Activated CD4-positive, alpha-beta T cell treated with anti-CD3 and anti-CD28 coated beads, Interleukin-2, amount 50 U/mL, for 24 hours (primary cell): Measurements from ENCODE around the gene NTSR2.

Experiments used
- DNase-seq, 2 donors: peaks; one replicate each; pipeline ENCODE4 v3.0.0-alpha.2; 2020; ENCODE audit warnings: low read depth in 1 of 2, low spot score in 1 of 2

Gene NTSR2

GRCh38 chr2:11630855-11631254 lies 39.1 kb downstream of the NTSR2 start:
- no peak for DNase-seq

GRCh38 chr2:11629851-11630250 lies 40.1 kb downstream of the NTSR2 start:
- DNase-seq, result no peak

- no peak for DNase-seq
These were observed 40.8 kb downstream of the NTSR2 start for GRCh38 chr2:11629215-11629614.

GRCh38 chr2:11628675-11629074 lies 41.3 kb downstream of the NTSR2 start:
- no peak for DNase-seq

- no peak for DNase-seq
These were observed 44.3 kb downstream of the NTSR2 start for GRCh38 chr2:11625671-11626070.

- DNase-seq, result no peak
These were observed 45.1 kb downstream of the NTSR2 start for GRCh38 chr2:11624893-11625292.

GRCh38 chr2:11622611-11623010 lies 47.4 kb downstream of the NTSR2 start:
- no peak for DNase-seq

GRCh38 chr2:11621410-11621809 lies 48.6 kb downstream of the NTSR2 start:
- no peak for DNase-seq

- no peak for DNase-seq
These were observed 51.3 kb downstream of the NTSR2 start for GRCh38 chr2:11618708-11619062.

GRCh38 chr2:11617984-11618707 lies 51.8 kb downstream of the NTSR2 start:
- peak in 1 of 2 donors; percentile 6 for DNase-seq

- DNase-seq, result no peak
These were observed 52.5 kb downstream of the NTSR2 start for GRCh38 chr2:11617527-11617926.

- DNase-seq, result no peak
These were observed 53.1 kb downstream of the NTSR2 start for GRCh38 chr2:11616851-11617415.

- no peak for DNase-seq
These were observed 53.8 kb downstream of the NTSR2 start for GRCh38 chr2:11616097-11616687.

- no peak for DNase-seq
These were observed 54.8 kb downstream of the NTSR2 start for GRCh38 chr2:11615209-11615608.

- no peak for DNase-seq
These were observed 56.7 kb downstream of the NTSR2 start for GRCh38 chr2:11613297-11613696.

- DNase-seq, result no peak
These were observed 57.3 kb downstream of the NTSR2 start for GRCh38 chr2:11612553-11613215.

- DNase-seq, result no peak
These were observed 58.7 kb downstream of the NTSR2 start for GRCh38 chr2:11611251-11611650.

GRCh38 chr2:11610624-11611242 lies 59.3 kb downstream of the NTSR2 start:
- no peak for DNase-seq
